Fibroblast of mammary gland (primary cell): ENCODE results near the gene TCF3.

Experiments used
- DNase-seq: peaks from one replicate; pipeline ENCODE4 v3.0.0-alpha.2; 2010; ENCODE audit warnings: low read depth
- H3K4me3 ChIP-seq: 2 replicates; pipeline ENCODE4 v1.5.1; 2011; ENCODE audit warnings: low read depth, mild to moderate bottlenecking, low read length, moderate library complexity; ENCODE audit not compliant: control insufficient read depth
- TF ChIP-seq, protein P1 (sequence below): conservative IDR thresholded peaks from 2 replicates; pipeline ENCODE4 v1.5.1; 2011; ENCODE audit warnings: low read depth, low read length, inconsistent platforms; ENCODE audit not compliant: control insufficient read depth, insufficient read depth

The TCF3 gene

GRCh38 chr19:1615156-1615765 lies 37.2 kb downstream of the TCF3 start:
- TF ChIP-seq, protein P1, sequence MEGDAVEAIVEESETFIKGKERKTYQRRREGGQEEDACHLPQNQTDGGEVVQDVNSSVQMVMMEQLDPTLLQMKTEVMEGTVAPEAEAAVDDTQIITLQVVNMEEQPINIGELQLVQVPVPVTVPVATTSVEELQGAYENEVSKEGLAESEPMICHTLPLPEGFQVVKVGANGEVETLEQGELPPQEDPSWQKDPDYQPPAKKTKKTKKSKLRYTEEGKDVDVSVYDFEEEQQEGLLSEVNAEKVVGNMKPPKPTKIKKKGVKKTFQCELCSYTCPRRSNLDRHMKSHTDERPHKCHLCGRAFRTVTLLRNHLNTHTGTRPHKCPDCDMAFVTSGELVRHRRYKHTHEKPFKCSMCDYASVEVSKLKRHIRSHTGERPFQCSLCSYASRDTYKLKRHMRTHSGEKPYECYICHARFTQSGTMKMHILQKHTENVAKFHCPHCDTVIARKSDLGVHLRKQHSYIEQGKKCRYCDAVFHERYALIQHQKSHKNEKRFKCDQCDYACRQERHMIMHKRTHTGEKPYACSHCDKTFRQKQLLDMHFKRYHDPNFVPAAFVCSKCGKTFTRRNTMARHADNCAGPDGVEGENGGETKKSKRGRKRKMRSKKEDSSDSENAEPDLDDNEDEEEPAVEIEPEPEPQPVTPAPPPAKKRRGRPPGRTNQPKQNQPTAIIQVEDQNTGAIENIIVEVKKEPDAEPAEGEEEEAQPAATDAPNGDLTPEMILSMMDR = no peak
- no peak overlapping the region for H3K4me3 ChIP-seq
- DNase-seq = no peak

DNA sequence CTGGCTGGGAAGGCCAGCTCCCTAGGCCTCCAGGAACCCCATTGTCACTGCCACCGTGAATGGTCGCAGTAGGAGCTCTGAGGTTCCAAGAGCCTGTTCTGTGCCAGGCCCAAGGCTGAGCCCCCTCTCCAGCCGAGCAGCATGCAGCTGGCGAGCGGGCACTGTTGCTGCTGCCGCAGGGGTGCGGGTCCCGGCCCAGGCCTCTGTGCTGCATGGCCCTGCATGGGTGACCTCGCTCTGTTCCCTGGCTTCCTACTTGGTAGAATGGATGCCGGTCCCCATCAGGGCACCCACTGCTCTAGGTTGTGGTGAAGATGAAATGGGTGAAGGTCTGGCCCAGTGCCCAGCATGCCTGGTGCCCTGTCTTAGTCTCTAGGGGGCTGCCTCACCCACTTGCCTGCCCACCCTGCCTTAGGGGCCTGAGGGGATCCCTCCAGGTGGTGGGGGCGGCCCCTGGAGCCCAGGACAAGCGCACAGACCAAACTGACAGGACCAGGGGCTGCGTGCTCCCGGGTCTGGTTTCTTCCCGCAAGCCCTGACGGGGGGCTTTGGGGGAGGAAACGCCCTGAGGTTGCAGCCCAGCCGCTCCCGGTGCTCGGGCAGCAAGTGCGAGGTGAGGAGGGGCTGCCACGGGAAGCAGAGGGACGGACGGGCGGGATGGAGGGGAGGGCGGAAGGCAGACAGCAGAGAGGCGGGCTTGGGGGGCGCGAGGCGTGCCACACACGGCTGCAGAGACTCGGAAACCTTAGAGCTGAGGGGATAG lies 38.4 kb downstream of the TCF3 start:
- no peak for DNase-seq
- TF ChIP-seq, protein P1 = no peak
- H3K4me3 ChIP-seq = no peak overlapping the region

DNA sequence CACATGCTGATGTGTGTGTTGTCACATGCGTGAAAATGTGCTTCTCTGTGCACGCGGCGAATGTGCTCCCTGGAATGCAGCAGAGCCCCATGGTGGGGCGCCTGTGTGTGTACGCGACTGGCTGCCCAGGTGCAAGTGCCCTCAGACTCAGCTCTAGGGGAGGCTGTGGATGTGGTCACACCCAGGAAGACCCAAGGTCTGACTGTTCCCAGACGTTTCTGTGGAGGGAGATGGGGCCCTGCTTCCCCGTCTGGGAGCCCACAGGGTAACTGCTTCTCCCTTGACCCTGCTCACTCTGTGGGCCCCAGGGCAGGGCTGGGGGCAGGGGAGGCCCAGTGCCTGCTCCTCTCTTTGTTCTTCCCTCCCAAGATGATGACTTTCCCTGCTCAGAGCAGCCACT lies 39.3 kb downstream of the TCF3 start:
- TF ChIP-seq, protein P1 = no peak
- DNase-seq = no peak
- no peak overlapping the region for H3K4me3 ChIP-seq

GRCh38 chr19:1612114-1613086 lies 40.0 kb downstream of the TCF3 start:
- no peak overlapping the region for H3K4me3 ChIP-seq
- TF ChIP-seq, protein P1 = no peak
- DNase-seq = no peak

- DNase-seq = no peak
- H3K4me3 ChIP-seq = no peak overlapping the region
Observed at GRCh38 chr19:1611353-1611752, 41.1 kb downstream of the TCF3 start.

DNA sequence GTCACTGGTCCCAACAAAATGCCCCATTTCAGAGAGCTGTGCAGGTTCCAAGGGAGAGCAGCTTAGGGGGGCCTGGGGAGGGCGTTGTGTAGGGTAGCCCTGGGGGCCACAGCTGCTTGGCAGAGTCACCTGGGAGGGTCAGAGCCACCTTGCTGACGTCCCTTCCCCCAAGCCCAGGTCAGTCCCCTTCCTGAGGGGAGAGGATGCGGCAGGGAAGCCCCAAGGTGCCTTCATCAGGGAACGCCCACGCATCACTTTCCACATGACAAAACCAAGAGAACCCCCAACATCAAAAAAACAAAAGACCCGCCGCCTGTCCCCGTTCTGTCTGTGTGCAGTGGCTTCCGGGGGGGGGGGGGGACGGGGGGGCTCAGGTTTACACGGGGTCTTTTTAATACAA lies 41.8 kb downstream of the TCF3 start:
- TF ChIP-seq, protein P1 = no peak
- no peak for DNase-seq
- H3K4me3 ChIP-seq = no peak overlapping the region

More at GRCh38 chr19:1611353-1611752, 41.1 kb downstream of the TCF3 start:
- TF ChIP-seq, protein P1 = no peak
